NCI-H2196 (cell line): ENCODE measurements around the gene YJEFN3.

Source experiments
- DNase-seq: peaks from one replicate; lab custom pipeline; 2025; ENCODE audit not compliant: unreplicated experiment; lab: John Stamatoyannopoulos, UW

YJEFN3 gene

DNA sequence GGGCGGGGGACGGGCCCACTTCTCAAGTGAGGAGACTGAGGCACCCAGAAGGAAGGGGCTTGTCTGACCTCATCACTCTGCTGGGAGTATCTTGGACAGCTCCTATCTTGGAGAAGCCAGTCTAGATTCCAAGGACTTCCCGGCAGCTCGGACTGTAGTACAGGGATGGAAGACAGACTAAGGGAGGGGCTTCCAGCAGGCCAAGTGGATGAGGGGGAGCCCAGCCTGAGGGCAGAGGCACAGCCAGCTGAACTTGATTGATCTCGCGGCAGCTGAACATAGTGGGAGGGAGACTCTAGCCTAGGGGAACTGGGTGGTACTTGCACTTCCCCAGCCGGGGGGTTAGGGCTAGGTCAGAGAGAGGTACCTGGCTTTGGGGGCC is 10.1 kb downstream of the YJEFN3 start:
- no peak for DNase-seq

DNA sequence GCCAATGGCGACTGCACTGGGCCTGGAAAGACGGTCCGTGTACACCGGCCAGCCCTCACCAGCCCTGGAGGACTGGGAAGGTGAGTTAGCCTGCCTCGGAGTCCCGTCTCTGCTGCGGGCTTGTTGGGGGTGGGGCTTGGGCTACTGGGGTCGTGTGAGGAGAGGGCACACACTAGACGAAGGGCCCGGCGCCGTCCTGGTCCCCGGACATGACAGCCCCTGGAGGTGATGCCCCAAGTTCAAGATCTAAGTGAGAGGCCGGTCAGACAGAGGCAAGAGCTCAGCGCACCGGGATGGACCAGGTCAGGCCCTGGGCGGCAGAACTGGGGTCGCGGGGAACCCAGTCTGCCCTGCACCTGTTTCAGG is 11.0 kb downstream of the YJEFN3 start:
- DNase-seq = no peak

DNA sequence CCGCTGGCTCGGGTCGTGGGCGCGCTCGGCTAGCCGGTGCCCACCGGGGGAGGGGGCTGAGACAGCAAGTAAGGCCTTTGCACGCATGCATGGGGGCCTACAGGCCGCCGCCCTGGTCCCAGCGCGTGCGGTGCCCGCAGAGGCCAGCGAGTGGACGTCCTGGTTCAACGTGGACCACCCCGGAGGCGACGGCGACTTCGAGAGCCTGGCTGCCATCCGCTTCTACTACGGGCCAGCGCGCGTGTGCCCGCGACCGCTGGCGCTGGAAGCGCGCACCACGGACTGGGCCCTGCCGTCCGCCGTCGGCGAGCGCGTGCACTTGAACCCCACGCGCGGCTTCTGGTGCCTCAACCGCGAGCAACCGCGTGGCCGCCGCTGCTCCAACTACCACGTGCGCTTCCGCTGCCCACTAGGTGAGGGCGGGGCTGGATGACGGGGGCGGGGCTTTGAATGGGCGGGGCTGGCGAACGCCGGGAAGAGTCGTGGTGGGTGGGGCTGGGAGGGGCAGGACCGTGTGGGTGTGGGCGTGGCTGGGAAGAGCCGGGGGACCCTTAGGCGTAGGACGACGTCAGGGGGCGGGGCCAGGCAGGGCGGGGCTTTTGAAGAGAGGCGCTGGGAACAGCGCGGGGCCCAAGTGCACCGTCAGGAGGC is 11.5 kb downstream of the YJEFN3 start:
- no peak for DNase-seq

DNA sequence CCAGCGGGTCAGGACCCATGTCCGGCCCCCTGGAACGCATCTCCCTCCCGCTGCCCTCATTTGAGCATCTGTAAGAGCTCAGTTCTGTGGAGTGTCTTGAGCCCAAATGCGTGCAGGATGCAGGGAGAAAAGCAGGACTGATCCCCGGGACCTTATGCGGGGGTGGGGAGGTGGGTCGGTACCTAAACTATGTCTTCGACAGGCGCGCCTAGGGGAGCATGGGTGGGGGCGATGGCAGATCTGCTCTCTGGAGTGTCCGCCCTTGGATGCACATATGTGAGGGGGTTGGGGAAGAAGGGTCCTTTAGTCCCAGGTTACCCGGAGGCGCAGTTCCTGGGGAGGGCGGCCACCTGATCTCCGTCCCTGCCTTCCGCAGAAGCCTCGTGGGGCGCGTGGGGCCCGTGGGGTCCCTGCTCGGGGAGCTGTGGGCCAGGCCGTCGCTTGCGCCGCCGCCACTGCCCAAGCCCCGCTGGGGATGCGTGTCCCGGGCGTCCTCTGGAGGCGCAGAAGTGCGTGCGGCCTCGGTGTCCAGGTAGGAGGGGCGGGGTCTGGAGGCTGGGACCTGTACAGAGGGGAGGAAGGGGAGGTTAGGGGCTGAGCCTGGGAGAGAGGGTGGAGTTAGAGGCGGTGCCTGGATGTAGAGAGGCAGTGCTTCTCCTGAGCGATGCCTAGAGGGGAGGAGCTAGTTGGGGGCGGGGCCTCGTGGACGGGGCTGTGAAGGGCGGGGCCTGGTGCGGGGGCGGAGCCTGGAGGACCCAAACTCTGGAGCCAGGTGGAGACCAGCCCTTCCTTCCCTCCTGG is 12.2 kb downstream of the YJEFN3 start:
- peak; percentile 11 for DNase-seq

DNA sequence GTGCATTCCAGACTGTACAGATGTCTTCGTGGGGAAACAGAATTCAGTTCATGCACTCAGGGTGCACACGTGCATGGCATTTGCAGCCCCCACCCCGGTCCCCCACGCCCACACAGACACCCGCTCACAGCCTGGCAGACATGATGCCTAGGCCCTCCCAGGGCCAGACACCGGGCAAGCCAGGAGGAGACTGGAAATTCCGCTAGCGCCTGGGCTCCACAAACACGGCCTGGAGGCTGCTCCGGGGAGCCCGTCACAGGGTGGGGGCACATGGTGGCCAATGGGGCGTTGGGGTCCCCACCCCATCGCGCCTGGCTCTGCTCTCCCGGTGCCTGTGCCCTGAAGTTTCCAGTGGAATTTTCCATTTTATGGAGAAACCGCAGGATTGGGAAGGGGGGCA is 12.9 kb downstream of the YJEFN3 start:
- DNase-seq = no peak

DNA sequence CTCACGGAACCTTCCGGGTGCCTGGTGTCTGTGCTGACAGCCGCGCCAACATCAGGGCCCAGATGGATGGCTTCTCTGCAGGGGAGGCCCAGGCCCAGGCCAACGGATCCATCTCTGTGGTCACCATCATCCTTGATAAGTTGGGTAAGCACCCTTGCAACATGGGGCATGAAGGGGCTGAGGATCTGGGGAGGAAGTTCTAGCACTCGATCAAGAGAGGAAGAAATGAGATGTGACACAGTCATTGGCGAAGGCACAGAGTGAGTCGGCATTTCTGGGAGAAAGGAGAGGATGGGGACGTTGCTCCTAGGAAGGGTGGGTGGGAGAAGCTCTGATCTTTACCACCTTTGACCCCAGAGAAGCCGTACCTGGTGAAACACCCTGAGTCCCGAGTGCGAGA is 13.8 kb downstream of the YJEFN3 start:
- DNase-seq = no peak

DNA sequence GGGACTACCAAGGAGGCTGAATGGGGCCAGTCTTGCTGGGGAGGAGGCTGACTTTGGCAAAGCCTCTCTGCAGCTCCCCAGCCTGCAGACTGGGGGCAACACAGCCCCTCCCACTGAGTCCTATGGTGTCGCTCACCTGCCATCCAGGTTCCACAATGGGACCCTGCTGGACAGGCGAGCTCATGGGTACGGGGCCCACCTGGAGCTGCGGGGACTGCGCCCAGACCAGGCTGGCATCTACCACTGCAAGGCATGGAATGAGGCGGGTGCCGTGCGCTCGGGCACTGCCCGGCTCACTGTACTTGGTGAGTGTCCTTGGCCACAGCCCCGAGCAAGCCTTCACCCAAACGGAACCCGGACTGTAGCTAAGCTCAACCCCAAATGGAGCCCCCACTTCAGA is 14.4 kb downstream of the YJEFN3 start:
- DNase-seq = no peak

DNA sequence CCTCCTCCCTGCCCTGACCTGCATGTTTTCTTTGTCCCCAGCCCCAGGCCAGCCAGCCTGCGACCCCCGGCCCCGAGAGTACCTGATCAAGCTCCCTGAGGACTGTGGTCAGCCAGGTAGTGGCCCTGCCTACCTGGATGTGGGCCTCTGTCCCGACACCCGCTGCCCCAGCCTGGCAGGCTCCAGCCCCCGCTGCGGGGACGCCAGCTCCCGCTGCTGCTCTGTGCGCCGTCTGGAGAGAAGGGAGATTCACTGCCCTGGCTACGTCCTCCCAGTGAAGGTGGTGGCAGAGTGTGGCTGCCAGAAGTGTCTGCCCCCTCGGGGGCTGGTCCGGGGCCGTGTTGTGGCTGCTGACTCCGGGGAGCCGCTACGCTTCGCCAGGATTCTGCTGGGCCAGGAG is 14.9 kb downstream of the YJEFN3 start:
- DNase-seq = no peak

DNA sequence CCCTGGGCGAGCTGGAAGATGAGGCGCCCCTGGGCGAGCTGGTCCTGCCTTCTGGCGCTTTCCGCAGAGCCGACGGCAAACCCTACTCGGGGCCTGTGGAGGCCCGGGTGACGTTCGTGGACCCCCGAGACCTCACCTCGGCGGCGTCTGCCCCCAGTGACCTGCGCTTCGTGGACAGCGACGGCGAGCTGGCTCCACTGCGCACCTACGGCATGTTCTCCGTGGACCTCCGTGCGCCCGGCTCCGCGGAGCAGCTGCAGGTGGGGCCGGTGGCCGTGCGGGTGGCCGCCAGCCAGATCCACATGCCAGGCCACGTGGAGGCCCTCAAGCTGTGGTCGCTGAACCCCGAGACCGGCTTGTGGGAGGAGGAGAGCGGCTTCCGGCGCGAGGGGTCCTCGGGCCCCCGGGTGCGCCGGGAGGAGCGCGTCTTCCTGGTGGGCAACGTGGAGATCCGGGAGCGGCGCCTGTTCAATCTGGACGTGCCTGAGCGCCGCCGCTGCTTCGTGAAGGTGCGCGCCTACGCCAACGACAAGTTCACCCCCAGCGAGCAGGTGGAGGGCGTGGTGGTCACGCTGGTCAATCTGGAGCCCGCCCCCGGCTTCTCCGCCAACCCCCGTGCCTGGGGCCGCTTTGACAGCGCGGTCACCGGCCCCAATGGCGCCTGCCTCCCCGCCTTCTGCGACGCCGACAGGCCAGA is 15.7 kb downstream of the YJEFN3 start:
- no peak for DNase-seq

DNA sequence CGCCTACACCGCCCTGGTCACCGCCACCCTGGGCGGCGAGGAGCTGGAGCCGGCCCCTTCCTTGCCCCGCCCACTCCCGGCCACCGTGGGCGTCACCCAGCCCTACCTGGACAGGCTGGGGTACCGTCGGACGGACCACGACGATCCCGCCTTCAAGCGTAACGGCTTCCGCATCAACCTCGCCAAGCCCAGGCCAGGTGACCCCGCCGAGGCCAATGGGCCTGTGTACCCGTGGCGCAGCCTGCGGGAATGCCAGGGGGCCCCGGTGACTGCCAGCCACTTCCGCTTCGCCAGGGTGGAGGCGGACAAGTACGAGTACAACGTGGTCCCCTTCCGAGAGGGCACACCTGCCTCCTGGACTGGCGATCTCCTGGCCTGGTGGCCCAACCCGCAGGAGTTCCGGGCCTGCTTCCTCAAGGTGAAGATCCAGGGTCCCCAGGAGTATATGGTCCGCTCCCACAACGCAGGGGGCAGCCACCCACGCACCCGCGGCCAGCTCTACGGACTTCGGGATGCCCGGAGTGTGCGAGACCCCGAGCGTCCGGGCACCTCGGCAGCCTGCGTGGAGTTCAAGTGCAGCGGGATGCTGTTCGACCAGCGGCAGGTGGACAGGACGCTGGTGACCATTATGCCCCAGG is 16.4 kb downstream of the YJEFN3 start:
- no peak for DNase-seq

DNA sequence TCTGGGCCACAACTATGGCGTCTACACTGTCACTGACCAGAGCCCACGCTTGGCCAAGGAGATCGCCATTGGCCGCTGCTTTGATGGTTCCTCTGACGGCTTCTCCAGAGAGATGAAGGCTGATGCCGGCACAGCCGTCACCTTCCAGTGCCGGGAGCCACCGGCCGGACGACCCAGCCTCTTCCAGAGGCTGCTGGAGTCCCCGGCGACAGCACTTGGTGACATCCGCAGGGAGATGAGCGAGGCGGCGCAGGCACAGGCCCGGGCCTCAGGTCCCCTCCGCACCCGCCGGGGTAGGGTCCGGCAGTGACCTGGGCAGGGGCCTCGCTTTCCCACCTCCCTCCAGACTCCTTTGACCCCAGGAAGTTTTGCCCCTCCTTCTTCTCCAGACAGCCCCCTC is 17.0 kb downstream of the YJEFN3 start:
- no peak for DNase-seq

DNA sequence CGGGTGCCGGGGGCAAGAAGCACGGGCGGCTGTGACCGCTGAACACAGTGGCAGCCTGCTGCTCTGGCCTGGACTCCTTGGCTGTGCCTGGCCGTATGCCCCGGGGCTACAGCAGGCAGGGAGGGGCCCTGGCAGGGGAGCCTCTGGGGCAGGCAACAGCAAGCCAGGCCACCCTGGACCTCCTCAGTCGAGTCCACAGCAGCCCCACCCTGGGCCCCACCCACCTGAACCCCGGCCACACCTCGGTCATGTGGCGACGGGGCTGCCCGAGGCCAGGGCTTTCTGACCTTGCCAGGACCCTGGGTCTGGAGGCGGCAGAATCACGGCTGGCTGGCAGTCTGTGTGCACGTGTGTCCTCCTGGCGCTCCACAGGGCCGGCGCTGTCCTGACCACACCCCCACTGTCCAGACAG is 18.0 kb downstream of the YJEFN3 start:
- DNase-seq = no peak

DNA sequence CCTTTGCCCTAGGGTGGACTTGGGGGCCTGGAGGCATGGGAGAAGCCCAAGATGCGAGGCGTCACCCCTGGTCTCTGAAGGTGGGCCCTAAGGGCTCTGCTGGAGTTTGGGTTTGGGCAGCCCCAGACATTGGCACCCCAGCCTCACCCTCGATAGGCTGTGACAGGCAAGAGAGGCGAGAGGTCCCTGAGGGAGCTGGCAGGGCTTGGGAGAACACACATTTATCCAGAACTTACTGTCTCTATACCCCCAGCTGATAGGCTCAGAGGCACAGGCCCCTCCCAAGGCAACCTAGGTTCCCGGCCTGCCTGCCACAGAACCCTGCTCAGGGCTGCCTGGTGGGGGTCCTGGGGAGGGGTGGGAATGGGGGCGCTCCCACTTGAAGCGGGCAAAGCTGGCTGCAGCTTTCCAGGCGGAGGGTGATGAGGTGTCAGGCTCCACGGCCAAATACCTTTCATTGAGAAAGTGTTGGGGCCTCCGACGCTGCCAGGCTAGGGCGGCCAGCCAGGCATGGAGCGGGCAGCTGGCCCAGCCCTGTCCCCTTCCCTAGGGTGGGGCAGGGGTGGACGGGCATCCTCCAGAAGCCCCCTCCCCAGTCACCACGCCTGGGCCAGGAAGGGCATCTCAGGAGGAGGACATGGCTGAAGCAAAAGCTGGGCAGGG is 19.1 kb downstream of the YJEFN3 start:
- no peak for DNase-seq

DNA sequence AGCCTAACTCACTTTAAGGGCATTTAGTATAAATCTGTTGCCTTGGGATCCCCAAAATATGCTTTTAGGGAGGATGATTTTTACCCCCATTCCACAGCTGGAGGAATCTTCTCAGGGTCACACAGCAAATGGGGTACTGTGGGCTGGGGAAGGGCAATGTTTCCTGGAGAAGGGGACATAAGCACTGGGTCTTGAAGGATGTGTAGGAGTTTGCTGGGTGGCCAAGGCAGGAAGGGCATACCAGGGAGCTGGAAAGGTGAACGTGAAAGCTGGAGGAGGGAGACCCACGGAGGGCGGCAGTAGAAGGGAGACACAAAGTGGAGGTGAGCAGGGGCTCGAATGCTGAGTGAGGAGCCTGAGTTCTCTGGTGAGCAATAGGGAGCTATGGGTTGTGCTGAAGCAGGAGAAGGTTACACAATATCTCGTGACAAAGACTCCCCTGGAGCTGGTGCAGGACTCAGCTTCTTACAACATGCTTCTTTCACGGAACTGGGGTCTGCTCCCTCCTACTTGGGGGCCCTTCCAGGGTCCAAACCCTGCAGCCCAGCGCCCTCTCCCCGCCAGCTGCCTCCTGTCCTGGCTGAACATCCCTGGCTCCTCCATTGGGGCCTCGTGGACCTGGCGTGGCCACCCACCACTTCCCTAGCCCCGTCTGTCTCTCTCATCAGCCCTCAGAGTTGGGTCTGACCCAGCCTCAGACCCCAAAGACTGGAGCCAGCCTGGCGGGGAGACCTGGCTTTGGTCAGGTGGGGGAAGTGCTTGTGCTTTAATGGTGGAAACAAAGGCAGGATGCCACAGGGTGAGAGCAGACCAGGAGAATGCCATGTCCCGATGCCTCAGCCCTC is 20.4 kb downstream of the YJEFN3 start:
- no peak for DNase-seq

DNA sequence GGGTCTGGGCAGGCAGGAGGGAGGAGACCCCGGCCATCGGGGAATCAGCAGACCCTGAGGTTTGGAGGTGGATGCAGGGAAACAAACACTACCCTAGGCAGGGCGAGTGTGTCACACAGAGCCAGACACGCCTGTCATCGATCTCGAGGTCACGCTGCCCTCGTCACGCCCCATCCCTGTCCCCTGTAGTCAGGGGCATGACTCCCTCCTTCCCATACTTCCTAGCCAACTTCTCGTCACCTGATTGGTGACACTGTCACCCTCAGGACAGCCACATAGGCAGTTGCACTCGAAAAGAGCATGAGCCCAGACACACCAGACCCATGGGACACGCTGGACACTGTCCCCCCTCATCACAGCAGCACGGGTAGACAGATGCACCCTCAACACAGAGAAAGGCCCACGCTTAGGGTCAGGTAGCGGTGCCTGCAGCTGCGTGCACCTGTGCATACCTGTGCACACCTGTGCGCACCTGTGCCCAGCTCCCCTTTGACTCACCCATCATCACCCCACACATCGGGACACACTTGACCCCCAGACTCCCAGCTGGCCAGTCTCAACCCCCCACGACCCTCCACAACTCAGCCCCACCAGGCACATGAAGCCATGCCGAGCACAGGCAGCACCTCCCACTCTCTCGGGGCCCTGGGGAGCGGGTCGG is 21.2 kb downstream of the YJEFN3 start:
- no peak for DNase-seq

DNA sequence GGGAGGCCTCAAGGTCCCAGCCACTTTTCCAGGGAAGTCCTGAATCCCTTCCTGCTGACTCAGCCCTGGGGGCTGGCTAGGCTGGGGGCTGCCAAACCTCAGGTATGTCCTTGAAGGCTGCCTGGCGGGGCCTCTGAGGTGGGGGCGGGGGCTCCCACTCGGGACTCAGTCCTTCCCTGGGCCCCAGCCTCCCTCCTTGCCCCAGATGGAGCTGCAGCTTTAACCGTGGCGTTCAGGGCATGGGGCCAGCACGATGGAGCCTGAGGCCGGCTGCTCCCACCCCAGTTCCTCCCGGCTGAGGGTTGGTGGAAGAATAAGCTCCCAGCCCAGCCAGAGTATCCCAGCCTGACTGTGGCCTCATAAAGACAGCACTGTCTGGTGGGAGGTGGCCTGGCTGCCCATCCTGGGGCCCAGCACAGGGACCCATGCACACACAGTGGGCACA is 21.8 kb downstream of the YJEFN3 start:
- DNase-seq = no peak

DNA sequence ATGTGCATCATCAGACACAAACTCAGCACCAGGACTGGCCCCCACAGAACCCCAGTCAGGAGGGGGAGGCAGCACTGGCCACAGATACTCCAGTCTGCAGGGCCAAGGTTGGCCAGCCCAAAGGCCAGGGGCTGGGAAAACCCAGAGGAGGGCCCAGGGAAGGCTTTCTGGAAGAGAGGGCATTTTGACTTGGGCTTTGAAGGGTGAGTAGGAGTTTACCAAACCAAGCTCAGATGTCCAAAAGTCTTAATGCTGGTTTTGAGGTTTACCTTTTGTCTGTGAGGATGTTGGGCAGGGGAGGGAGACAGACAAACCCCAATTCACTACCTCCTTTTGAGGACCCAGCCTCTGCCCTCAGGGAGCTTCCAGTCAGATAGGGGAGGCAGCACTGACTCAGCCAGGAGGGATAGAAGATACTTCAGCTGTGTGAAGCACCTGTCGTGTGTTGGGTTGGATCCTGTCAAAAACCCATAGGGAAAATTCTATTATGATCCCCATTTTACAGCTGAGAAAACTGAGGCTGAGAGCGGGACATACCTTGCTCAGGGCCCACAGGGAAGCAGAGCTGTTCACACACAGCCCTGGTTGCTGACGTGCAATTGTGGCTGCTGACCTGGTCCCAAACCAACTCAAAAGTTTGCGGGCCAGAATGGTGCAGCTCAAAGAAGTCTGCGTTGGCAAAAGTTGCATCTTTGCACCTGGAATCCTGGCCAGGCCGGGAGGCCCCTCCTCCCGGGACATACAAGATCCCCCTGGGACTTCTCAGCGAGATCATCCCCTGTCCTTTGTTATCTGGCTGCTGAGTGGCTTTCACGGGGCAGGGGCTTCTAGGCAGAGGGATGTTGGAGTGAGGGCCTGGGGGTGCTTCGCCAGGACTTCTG is 22.5 kb downstream of the YJEFN3 start:
- DNase-seq = no peak

DNA sequence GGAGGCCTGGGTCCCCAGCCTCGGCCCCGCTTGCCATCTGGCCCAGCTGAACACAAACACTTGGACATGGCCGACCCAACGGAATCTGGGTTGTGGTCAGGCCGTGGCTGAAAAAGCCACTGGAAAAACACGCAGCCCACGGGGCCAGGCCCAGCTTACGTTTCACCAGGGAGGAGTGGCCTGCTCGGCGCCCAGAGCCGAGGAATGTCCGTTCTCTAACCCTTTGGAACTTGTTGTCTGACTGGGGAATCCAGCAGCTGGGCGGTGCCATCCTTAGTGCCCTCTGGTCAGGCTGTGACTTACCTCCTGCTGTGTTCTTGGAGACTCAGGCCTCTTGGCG is 23.1 kb downstream of the YJEFN3 start:
- no peak for DNase-seq

DNA sequence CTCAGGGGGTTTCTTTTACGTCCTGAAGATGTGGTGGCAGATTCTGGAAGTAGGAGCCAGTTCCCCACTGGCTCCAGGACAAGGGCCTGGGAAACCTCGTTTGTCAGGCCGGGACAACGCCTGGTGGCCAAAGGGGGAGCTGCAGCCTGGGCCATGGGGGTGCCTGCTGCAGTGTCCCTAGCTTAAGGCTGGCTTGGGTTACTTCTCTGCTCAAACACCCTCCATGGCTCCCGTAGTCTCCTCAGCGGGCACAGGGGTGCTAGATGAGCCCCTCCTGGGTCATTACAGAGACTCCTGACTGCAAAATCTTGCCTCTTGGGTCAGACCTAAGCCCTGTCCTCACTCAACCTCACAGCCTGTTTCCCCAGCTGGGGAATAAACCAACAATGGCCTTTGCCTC is 24.1 kb downstream of the YJEFN3 start:
- DNase-seq = no peak
